Measurements from ENCODE around the gene IL21R.

DNA sequence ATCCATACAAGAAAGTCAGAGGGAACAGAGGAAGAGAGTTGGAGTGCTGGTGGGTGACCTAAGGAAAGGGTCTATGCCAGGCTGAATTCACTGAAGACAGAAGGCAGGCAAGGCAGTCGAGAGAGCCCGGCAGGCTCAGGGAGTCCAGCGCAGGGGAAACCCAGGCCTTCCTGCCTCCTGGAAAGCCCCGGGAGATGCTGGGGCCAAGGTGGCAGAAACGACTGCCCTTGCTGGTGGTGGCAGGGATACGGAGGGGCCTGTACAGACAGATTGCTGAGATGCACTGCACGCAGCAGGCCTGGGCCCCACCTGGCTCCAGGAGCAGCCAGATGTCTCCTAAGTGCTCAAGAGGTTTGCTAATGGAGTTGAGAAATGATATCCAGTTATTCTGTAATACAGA lies 87.9 kb downstream of the IL21R start:
- TF ChIP-seq, protein P1, sequence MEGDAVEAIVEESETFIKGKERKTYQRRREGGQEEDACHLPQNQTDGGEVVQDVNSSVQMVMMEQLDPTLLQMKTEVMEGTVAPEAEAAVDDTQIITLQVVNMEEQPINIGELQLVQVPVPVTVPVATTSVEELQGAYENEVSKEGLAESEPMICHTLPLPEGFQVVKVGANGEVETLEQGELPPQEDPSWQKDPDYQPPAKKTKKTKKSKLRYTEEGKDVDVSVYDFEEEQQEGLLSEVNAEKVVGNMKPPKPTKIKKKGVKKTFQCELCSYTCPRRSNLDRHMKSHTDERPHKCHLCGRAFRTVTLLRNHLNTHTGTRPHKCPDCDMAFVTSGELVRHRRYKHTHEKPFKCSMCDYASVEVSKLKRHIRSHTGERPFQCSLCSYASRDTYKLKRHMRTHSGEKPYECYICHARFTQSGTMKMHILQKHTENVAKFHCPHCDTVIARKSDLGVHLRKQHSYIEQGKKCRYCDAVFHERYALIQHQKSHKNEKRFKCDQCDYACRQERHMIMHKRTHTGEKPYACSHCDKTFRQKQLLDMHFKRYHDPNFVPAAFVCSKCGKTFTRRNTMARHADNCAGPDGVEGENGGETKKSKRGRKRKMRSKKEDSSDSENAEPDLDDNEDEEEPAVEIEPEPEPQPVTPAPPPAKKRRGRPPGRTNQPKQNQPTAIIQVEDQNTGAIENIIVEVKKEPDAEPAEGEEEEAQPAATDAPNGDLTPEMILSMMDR (IDR thresholded peaks at IDR 0.05) = no peak
- TF ChIP-seq POLR2A (IDR thresholded peaks at IDR 0.05) (no peak), POLR2AphosphoS5 (IDR thresholded peaks at IDR 0.05) (no peak), EP300 (IDR thresholded peaks at IDR 0.05) (no peak)

Data from suprapubic skin (tissue), 4 donors.